Lower leg skin (tissue), 3 donors: ENCODE data around the gene ITPRID2.

Experiments used
- CTCF ChIP-seq, 3 donors: fragments of 450-650 bp; IDR thresholded peaks; one replicate each; pipeline ENCODE4 v1.5.1; 2016; ENCODE audit warnings: antibody characterized with exemption in 3 of 3, mild to moderate bottlenecking in 3 of 3, moderate library complexity in 2 of 3
- POLR2A ChIP-seq, 2 donors: fragments of 450-650 bp; IDR thresholded peaks; one replicate each; pipeline ENCODE4 v1.6.1; 2016 to 2017; ENCODE audit warnings: antibody characterized with exemption in 2 of 2, mild to moderate bottlenecking in 1 of 2, moderate library complexity in 1 of 2

- TF ChIP-seq CTCF (IDR thresholded peaks at IDR 0.05) (no peak), POLR2A (IDR thresholded peaks at IDR 0.05) (no peak)
These were observed 28.8 kb upstream of the ITPRID2 start for GRCh38 chr2:181862583-181863281.
